ENCODE results near the gene TSEN54.

The TSEN54 gene

GRCh38 chr17:75488693-75489510 is 27.4 kb upstream of the TSEN54 start:
- no peak for DNase-seq (ENCODE audit: low spot score)

- DNase-seq (ENCODE audit: low spot score) = no peak
These were observed 26.8 kb upstream of the TSEN54 start for GRCh38 chr17:75489511-75489955.

DNA sequence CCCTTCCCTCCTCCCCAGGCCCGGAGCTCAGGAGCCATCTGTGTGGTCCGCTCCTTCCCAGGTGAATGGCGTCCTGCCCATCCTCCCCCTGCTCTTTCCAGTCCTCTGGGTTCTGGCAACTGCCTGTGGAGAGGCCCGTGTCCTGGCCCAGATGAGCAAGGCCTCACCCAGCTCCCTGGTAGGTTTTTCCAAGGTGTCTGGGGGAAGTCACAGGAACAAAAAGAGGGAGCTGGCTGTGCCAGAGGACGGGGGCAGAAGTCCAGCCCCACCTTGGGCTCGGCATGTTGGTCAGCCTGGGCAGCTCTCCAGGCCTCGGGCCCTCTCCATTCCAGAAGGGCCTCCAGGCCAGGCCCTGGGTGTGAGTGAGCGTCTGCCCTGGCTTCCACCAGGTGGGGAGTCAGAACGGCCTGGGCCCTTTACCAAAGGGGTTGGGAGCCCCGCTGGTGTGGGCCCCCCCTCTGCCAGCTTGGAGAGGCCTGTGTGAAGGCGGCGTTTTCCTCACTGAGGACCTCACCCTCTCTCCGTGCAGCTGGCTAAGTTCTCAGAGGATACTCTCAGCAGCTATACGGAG is 26.1 kb upstream of the TSEN54 start:
- no peak for DNase-seq (ENCODE audit: low spot score)

GRCh38 chr17:75490953-75491649 is 25.2 kb upstream of the TSEN54 start:
- no peak for DNase-seq (ENCODE audit: low spot score)

GRCh38 chr17:75491680-75492079 is 24.6 kb upstream of the TSEN54 start:
- DNase-seq (ENCODE audit: low spot score) = no peak

DNA sequence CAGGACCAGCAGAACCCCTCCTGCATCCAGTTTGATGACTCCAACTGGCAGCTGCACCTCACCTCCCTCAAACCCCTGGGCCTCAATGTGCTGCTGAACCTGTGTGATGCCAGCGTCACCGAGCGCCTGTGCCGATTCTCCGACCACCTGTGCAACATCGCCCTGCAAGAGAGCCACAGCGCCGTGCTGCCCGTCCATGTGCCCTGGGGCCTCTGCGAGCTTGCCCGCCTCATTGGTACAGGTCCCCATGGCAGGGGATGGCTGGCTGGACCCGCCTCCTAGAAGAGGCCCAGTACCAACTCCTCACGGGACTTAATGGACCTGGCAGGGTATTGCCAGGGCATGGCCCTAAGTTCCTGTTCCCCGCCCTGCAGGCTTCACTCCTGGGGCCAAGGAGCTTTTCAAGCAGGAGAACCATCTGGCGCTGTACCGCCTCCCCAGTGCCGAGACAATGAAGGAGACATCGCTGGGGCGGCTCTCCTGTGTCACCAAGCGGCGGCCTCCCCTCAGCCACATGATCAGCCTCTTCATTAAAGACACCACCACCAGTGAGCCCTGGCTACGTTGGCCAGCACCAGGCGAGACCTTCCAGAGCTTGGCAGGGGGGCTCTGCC is 23.7 kb upstream of the TSEN54 start:
- no peak for DNase-seq (ENCODE audit: low spot score)

DNA sequence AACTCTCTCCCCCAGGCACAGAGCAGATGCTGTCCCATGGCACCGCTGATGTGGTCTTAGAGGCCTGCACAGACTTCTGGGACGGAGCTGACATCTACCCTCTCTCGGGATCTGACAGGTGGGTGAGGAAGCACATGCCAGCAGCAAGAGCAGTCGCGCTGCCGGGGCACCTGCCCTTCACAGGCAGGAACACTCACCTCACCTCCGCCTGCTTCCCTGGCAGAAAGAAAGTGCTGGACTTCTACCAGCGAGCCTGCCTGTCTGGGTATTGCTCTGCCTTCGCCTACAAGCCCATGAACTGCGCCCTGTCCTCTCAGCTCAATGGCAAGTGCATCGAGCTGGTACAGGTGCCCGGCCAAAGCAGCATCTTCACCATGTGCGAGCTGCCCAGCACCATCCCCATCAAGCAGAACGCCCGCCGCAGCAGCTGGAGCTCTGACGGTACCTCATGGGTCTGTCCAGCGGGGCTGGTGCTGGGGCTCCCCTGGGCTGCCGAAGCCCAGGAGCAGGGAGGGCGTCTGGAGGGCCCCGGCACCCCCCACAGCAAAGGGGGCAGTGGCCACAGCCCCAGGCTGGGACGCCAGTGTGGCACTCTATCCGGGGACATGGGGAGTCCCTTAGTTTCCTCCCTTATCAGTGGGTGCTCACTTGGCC is 22.7 kb upstream of the TSEN54 start:
- DNase-seq (ENCODE audit: low spot score) = no peak

DNA sequence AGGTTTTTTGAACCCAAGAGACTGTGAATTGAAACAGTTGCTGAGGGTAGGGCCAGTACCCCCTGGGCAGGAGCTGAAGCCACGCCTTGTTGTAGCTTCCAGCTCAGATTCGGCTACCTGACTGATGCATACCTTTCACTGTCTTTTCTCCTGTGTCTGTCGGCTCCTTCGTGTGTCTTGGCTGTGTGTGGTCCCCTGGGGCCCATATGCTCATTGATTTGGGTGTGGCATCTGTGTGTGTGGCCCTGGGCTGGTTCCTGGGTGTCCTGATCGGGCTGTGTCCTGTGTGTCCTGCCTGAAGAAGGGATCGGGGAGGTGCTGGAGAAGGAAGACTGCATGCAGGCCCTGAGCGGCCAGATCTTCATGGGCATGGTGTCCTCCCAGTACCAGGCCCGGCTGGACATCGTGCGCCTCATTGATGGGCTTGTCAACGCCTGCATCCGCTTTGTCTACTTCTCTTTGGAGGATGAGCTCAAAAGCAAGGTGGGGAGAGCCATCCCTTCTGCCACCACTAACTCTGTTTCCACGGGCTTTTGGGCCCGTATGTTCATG is 21.9 kb upstream of the TSEN54 start:
- DNase-seq (ENCODE audit: low spot score) = no peak

GRCh38 chr17:75496005-75496404 is 20.3 kb upstream of the TSEN54 start:
- no peak for DNase-seq (ENCODE audit: low spot score)

DNA sequence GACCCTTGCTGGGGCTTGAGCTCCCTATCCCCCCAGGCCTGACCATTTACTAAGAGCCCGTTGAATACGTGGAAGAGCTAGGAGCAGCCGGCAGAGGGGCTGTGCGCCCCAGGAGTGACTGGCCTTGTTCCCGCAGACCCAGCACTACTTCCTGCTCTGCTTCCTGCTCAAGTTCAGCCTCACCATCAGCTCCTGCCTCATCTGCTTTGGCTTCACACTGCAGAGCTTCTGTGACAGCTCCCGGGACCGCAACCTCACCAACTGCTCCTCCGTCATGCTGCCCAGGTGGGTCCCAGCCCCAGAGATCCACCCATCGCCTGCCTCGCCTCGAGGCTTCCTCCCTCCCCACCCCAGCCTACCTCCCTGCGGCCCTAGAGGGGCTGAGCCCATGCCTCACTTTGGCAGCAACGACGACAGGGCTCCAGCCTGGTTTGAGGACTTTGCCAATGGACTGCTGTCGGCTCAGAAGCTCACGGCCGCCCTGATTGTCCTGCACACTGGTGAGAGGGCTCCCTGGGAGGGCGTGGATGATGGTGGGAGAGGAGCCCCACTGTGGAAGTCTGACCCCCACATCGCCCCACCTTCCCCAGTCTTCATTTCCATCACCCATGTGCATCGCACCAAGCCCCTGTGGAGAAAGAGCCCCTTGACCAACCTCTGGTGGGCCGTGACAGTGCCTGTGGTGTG is 18.1 kb upstream of the TSEN54 start:
- no peak for DNase-seq (ENCODE audit: low spot score)

- no peak for DNase-seq (ENCODE audit: low spot score)
These were observed 17.6 kb upstream of the TSEN54 start for GRCh38 chr17:75498726-75499213.

DNA sequence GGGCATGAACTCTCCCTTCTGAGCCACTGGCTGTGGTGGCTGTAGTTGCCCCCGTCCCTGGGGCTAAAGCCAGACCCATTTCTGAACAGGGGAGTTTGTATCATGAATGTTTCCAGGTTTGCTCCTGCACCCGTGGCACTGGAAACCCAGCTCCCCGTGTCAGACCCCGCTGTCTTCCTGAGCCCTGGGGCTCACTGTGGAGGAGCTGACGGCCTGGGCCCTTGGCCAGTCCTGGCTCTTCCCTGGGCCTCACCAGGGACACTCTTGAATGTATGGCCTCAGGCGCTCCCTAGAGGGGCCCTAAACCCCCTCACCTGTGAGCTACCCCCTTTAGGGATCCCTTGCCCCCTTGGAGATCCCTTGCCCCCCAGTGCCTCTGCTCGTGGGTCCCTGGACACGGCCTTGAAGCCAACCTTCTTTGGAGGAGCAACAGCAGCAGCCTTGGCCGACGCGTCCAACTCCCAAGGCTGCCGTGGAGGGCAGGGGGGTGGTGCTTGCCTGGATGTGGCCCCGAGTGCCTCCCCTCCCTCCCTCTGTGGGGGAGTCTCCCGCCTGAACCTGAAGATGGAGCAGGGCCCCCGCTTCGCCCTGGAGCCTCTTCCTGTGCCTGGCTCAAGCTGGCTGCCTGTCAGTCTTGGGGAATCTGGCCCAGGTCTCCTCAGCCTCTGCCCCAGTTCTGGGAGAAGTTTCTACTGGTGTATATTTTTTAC is 16.9 kb upstream of the TSEN54 start:
- no peak for DNase-seq (ENCODE audit: low spot score)

- no peak for DNase-seq (ENCODE audit: low spot score)
These were observed 15.7 kb upstream of the TSEN54 start for GRCh38 chr17:75500419-75501216.

GRCh38 chr17:75501378-75502071 is 14.8 kb upstream of the TSEN54 start:
- no peak for DNase-seq (ENCODE audit: low spot score)

DNA sequence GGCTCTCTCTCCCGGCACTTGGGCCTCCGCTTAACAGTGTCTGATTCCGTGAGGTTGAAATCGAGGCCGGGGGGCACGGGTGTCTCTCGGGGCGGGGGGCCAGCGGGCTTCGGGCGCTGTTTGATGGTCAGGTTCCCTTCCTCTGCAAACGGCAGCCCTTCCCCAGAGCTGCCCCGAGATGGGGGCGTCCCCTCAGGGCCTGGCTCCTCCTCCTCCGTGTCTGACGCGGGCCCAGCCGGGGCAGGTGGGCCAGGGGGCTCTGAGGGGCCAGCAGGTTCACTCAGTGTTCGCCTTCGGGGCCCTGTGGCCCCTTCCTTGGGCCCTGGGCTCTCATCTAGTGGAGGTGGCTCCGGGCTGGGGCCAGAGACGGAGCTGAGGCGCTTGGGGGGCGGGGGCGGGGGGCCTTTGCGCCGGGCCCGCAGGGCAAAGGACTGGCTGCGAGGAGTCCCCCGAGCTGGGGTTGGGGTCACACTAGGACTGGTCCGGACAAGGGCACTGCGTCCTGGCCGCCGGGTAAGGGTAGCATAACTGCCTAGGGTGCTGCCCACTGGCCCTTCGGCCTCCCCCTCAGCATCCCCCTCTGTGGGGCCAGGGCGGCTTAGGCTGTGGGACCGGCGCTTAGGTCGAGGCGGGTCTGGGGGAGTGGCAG is 14.1 kb upstream of the TSEN54 start:
- no peak for DNase-seq (ENCODE audit: low spot score)

DNA sequence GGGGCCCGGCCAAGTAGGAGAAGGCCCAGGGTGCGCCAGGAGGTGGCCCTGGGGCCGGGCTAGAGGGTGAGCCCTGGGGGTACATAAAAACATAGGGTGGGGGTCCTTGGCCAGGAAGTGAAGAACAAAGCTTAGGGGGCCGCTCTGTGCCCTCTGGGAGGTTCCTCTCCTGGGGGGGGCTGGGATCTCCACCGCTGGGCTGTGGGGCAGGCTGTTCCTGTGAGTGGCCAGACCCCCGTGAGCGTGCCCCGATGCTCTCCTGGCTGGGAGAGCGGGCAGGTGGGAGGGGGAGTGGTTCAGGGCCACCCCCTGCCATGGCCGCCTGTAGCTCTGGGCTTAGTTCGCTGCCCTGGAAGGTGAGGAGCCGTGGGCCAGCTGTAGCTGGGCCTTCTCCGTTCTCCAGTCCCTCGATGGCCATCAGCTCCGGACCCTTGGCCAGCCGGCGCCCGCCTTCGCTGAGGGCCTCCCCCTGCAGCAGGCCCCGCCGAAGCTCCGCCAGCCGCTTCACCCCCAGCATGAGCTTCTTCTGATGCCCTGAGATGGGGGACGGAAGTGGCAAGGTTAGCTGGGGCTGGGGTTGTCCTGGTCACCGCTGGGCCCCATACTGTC is 13.5 kb upstream of the TSEN54 start:
- DNase-seq (ENCODE audit: low spot score) = no peak

DNA sequence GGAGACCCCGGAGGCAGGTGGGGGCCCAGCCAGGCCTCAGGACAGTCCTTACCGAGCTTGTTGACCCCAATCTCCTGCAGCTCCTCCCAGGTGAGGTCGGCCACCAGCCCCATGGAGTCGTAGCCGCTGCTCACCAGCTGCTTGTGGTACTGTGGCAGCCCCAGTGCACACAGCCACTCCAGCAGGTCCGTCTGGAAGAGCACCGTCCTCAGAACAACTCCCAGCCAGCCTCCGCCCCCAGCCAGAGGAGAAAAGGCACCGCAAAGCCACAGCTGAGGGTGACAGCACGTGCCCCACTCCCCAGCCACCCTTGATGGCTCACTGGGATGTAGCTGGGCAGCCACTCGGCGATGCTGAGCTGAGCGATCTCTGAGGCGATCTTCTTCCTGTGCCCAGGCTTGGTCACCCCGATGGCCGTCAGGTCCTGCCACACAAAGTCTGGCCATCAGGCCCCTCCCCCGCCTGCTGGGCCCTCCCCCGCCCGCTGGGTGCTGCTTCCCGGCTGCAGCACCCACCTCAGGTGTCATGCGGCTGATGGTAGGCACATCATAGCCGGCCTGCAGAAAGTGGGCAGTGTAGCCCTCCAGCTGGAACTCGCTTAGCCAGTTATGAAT is 12.9 kb upstream of the TSEN54 start:
- DNase-seq (ENCODE audit: low spot score) = no peak

DNA sequence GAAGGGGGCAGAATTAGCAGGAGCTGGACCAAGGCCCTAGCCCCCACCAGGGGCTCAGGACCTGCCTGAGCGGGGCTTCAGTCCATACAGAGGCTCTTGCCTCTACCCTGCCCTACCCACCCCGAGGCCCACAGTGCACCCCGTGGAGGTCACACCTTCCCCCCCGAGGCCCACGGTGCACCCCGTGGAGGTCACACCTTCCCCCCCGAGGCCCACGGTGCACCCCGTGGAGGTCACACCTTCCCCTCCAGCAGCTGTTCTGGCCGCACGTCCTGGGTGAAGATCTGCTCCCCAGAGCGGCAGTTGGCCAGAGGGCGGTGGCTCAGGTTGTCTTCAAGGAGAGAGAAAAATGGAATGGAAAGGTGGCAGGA is 12.4 kb upstream of the TSEN54 start:
- DNase-seq (ENCODE audit: low spot score) = no peak

All from activated CD4-positive, alpha-beta T cell treated with anti-CD3 and anti-CD28 coated beads, Interleukin-2, Interleukin-4, amounts not matched to agents 100 ng/mL and 50 ng/mL, durations not matched to agents 16 hours and 8 hours (primary cell).